Parathyroid adenoma (tissue), 2 donors: ENCODE measurements around the gene SKI.

ENCODE experiments used
- H2AFZ ChIP-seq: fragments of 300-600 bp; sonication (generic); one replicate; pipeline ENCODE4 v1.7.0; 2017; ENCODE audit warnings: antibody characterized with exemption, mild to moderate bottlenecking
- H3K27ac ChIP-seq: fragments of 300-600 bp; sonication (generic); one replicate; pipeline ENCODE4 v1.7.0; 2017
- H3K27me3 ChIP-seq: fragments of 300-600 bp; sonication (generic); one replicate; pipeline ENCODE4 v1.7.0; 2017; ENCODE audit warnings: low read length; ENCODE audit not compliant: control insufficient read depth, insufficient read depth
- H3K36me3 ChIP-seq: fragments of 300-600 bp; sonication (generic); one replicate; pipeline ENCODE4 v1.7.0; 2017; ENCODE audit warnings: low read length; ENCODE audit not compliant: control insufficient read depth, insufficient read depth
- H3K4me1 ChIP-seq: fragments of 300-600 bp; sonication (generic); one replicate; pipeline ENCODE4 v1.7.0; 2017; ENCODE audit warnings: control low read depth
- H3K4me2 ChIP-seq: fragments of 300-600 bp; sonication (generic); one replicate; pipeline ENCODE4 v1.7.0; 2017; ENCODE audit warnings: low read length
- H3K4me3 ChIP-seq: fragments of 300-600 bp; sonication (generic); one replicate; pipeline ENCODE4 v1.7.0; 2017; ENCODE audit warnings: low read depth, low read length
- H3K79me2 ChIP-seq: fragments of 300-600 bp; sonication (generic); one replicate; pipeline ENCODE4 v1.7.0; 2017; ENCODE audit warnings: control low read depth
- H3K9ac ChIP-seq: fragments of 300-600 bp; sonication (generic); one replicate; pipeline ENCODE4 v1.7.0; 2017; ENCODE audit warnings: mild to moderate bottlenecking
- H3K9me3 ChIP-seq: fragments of 300-600 bp; sonication (generic); one replicate; pipeline ENCODE4 v1.7.0; 2017; ENCODE audit warnings: low read length; ENCODE audit not compliant: control insufficient read depth
- CTCF ChIP-seq: fragments of 300-600 bp; sonication (generic); IDR thresholded peaks from one replicate; pipeline ENCODE4 v1.7.0; 2017; ENCODE audit warnings: antibody characterized with exemption, mild to moderate bottlenecking
- donor health status: primary hyperparathyroidism.

SKI gene

GRCh38 chr1:2215329-2215728, 12.8 kb upstream of the SKI start:
- TF ChIP-seq CTCF, result no peak
- Histone ChIP-seq H3K4me2 (no peak overlapping the region), H3K27ac (no peak overlapping the region)

GRCh38 chr1:2215909-2216766, 12.0 kb upstream of the SKI start:
- H3K9ac ChIP-seq, result no peak overlapping the region
- TF ChIP-seq CTCF, result no peak
- no peak overlapping the region for H3K4me3 ChIP-seq
- H3K27ac ChIP-seq, result no peak overlapping the region
- no peak overlapping the region for H2AFZ ChIP-seq
- peaks cover 6% of the 10 kb centered on the region for H3K4me1 ChIP-seq
- H3K9me3 ChIP-seq, result no peaks in the 10 kb centered on the region
- H3K4me2 ChIP-seq, result no peak overlapping the region
- H3K27me3 ChIP-seq, result no peaks in the 10 kb centered on the region
- no peaks in the 10 kb centered on the region for H3K79me2 ChIP-seq
- H3K36me3 ChIP-seq, result no peaks in the 10 kb centered on the region

More at GRCh38 chr1:2215329-2215728, 12.8 kb upstream of the SKI start:
- H3K4me1 ChIP-seq, result peaks cover 6% of the 10 kb centered on the region
- no peaks in the 10 kb centered on the region for H3K27me3 ChIP-seq
- H3K9ac ChIP-seq, result no peak overlapping the region
- H2AFZ ChIP-seq, result no peak overlapping the region
- no peaks in the 10 kb centered on the region for H3K36me3 ChIP-seq
- no peaks in the 10 kb centered on the region for H3K9me3 ChIP-seq
- no peak overlapping the region for H3K4me3 ChIP-seq
- H3K79me2 ChIP-seq, result no peaks in the 10 kb centered on the region

DNA sequence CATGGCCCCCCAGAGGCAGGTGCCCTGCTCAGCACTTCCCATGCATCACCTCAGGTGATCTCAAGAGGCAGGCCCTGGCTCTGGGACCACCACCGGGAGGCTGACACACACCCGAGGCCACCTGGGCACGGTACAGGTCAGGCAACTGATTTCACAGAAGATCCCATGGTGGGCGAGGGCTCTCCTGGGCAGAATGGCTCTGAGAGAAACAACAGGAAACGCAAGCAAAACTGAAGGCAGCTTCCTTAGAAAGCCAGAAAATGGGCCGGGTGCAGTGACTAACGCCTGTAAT, 11.4 kb upstream of the SKI start:
- no peak overlapping the region for H3K27ac ChIP-seq
- no peaks in the 10 kb centered on the region for H3K79me2 ChIP-seq
- H3K27me3 ChIP-seq, result no peaks in the 10 kb centered on the region
- H3K4me3 ChIP-seq, result no peak overlapping the region
- H3K4me1 ChIP-seq, result peaks cover 6% of the 10 kb centered on the region
- no peak for TF ChIP-seq CTCF
- H2AFZ ChIP-seq, result no peak overlapping the region
- H3K4me2 ChIP-seq, result no peak overlapping the region
- H3K36me3 ChIP-seq, result no peaks in the 10 kb centered on the region
- no peak overlapping the region for H3K9ac ChIP-seq
- no peaks in the 10 kb centered on the region for H3K9me3 ChIP-seq

DNA sequence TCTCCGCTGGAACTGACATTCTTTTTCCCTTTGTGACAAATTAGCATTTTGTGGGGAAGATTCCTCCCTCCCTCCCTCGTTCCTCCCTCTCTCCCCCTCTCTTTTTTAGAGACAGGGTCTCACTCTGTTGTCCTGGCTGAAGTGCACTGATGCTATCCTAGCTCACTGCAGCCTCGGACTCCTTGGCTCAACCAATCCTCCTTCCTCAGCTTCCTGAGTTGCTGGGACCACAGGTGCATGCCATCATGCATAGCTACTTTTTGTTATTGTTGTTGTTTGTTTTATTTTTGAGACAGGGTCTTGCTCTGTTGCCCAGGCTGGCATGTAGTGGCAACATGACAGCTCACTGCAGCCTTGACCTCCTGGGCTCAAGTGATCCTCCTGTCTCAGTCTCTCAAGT, 6.8 kb upstream of the SKI start:
- Histone ChIP-seq H3K27ac (no peak overlapping the region), H3K4me2 (no peak overlapping the region), H3K4me3 (no peak overlapping the region), H3K4me1 (no peaks in the 10 kb centered on the region), H2AFZ (no peak overlapping the region), H3K9ac (no peak overlapping the region), H3K9me3 (no peaks in the 10 kb centered on the region), H3K27me3 (no peaks in the 10 kb centered on the region), H3K36me3 (no peaks in the 10 kb centered on the region), H3K79me2 (no peaks in the 10 kb centered on the region)
- no peak for TF ChIP-seq CTCF

- H3K4me3 ChIP-seq, result no peak overlapping the region
- no peaks in the 10 kb centered on the region for H3K27me3 ChIP-seq
- H3K36me3 ChIP-seq, result no peaks in the 10 kb centered on the region
- no peak overlapping the region for H2AFZ ChIP-seq
- no peak overlapping the region for H3K27ac ChIP-seq
- H3K4me1 ChIP-seq, result no peaks in the 10 kb centered on the region
- no peaks in the 10 kb centered on the region for H3K79me2 ChIP-seq
- H3K9ac ChIP-seq, result no peak overlapping the region
- no peaks in the 10 kb centered on the region for H3K9me3 ChIP-seq
- H3K4me2 ChIP-seq, result no peak overlapping the region
- TF ChIP-seq CTCF, result no peak
Measured at GRCh38 chr1:2224170-2224584, 3.9 kb upstream of the SKI start.
